Hepatocyte (in vitro differentiated cells): ENCODE measurements around the gene PLEKHA4. TPM values are rescaled to one million over a fixed set of nuclear protein-coding genes. Genes with fewer than 3 reads are reported as not detected.

Source experiments
- DNase-seq: peaks from one replicate; pipeline ENCODE4 v3.0.0-alpha.2; 2016; ENCODE audit warnings: low spot score
- H2AFZ ChIP-seq: fragments of 200-600 bp; sonication (generic); 2 replicates; pipeline ENCODE4 v1.6.0; 2016; ENCODE audit warnings: antibody characterized with exemption, mild to moderate bottlenecking
- H3K27ac ChIP-seq: fragments of 200-600 bp; sonication (generic); 2 replicates; pipeline ENCODE4 v1.5.1; 2016; ENCODE audit warnings: mild to moderate bottlenecking
- H3K27me3 ChIP-seq: fragments of 200-600 bp; sonication (generic); 2 replicates; pipeline ENCODE4 v1.6.1; 2016
- H3K36me3 ChIP-seq: fragments of 200-600 bp; sonication (generic); replicated peaks from 2 replicates; pipeline ENCODE4 v1.5.1; 2016; ENCODE audit warnings: low read depth; ENCODE audit not compliant: insufficient read depth
- H3K4me1 ChIP-seq: fragments of 200-600 bp; sonication (generic); 2 replicates; pipeline ENCODE4 v1.5.1; 2016; ENCODE audit warnings: mild to moderate bottlenecking, moderate library complexity; ENCODE audit not compliant: insufficient read depth
- H3K4me2 ChIP-seq: fragments of 200-600 bp; sonication (generic); 2 replicates; pipeline ENCODE4 v1.6.0; 2016
- H3K4me3 ChIP-seq: fragments of 200-600 bp; sonication (generic); 2 replicates; pipeline ENCODE4 v1.5.1; 2016; ENCODE audit warnings: mild to moderate bottlenecking
- H3K79me2 ChIP-seq: fragments of 200-600 bp; sonication (generic); 2 replicates; pipeline ENCODE4 v1.6.0; 2017; ENCODE audit warnings: mild to moderate bottlenecking
- H3K9me2 ChIP-seq: fragments of 200-600 bp; sonication (generic); replicated peaks from 2 replicates; pipeline ENCODE4 v1.6.0; 2017; ENCODE audit warnings: mild to moderate bottlenecking; ENCODE audit not compliant: insufficient read depth
- H3K9me3 ChIP-seq: fragments of 200-600 bp; sonication (generic); 2 replicates; pipeline ENCODE4 v1.5.1; 2016; ENCODE audit warnings: low read depth, mild to moderate bottlenecking
- H4K20me1 ChIP-seq: fragments of 200-600 bp; sonication (generic); 2 replicates; pipeline ENCODE4 v1.6.0; 2016; ENCODE audit warnings: mild to moderate bottlenecking; ENCODE audit not compliant: insufficient read depth, poor library complexity, severe bottlenecking
- CTCF ChIP-seq: fragments of 200-600 bp; sonication (generic); IDR thresholded peaks from 2 replicates; pipeline ENCODE4 v1.5.1; 2016; ENCODE audit warnings: antibody characterized with exemption, mild to moderate bottlenecking; ENCODE audit not compliant: poor library complexity
- EZH2 ChIP-seq: fragments of 200-600 bp; sonication (generic); IDR thresholded peaks from 2 replicates; pipeline ENCODE4 v1.6.1; 2016; ENCODE audit warnings: antibody characterized with exemption, mild to moderate bottlenecking, borderline replicate concordance
- EZH2phosphoT487 ChIP-seq: fragments of 200-600 bp; sonication (generic); IDR thresholded peaks from one replicate; pipeline ENCODE4 v1.6.1; 2018; ENCODE audit warnings: antibody characterized with exemption, mild to moderate bottlenecking, low read depth, moderate library complexity; ENCODE audit not compliant: unreplicated experiment, severe bottlenecking
- WGBS: methylation state at CpG from one replicate; pipeline ENCODE4 v1.1.6; 2016; ENCODE audit warnings: low lambda C conversion rate; ENCODE audit errors: missing lambda C conversion rate; 5-methylcytosine and 5-hydroxymethylcytosine counted together
- polyA plus RNA-seq: library from polyadenylated mRNA; unstranded; fragments of >200 nt; fragmentation: Nextera tagmentation; extraction: Ambion mirVana; gene quantifications from 2 replicates; pipeline ENCODE4 v1.2.1, GENCODE V29; 2016
- total RNA-seq: library from RNA; depleted of rRNA; stranded (reverse); fragments of >200 nt; gene quantifications from 2 replicates; pipeline ENCODE4 v1.2.3, GENCODE V29; 2014

Gene PLEKHA4
- total and polyA plus RNA-seq, 2 experiments from 2014 or later: 7.3 to 15.1 TPM

- H3K27ac ChIP-seq: no peak overlapping the region
- no peak overlapping the region for H3K4me3 ChIP-seq
- TF ChIP-seq EZH2 (no peak), EZH2phosphoT487 (no peak), CTCF (no peak)
Observed at GRCh38 chr19:48814895-48815294, 53.5 kb downstream of the PLEKHA4 start.

GRCh38 chr19:48813123-48813913 lies 55.1 kb downstream of the PLEKHA4 start:
- H3K9me3 ChIP-seq: no peaks in the 10 kb centered on the region
- H2AFZ ChIP-seq: no peak overlapping the region
- no peaks in the 10 kb centered on the region for H4K20me1 ChIP-seq
- peaks cover 20% of the 10 kb centered on the region for H3K4me1 ChIP-seq
- WGBS: 95% methylated on average over 20 of the region's 21 CpGs
- H3K27me3 ChIP-seq: no peaks in the 10 kb centered on the region
- H3K27ac ChIP-seq: peak overlapping the region; percentile 87
- H3K4me3 ChIP-seq: no peak overlapping the region
- no peaks in the 10 kb centered on the region for H3K9me2 ChIP-seq
- H3K36me3 ChIP-seq: no peaks in the 10 kb centered on the region
- H3K4me2 ChIP-seq: peak overlapping the region; percentile 81
- TF ChIP-seq CTCF (peak; percentile 8), EZH2phosphoT487 (no peak)
- peak; percentile 22 for DNase-seq
- H3K79me2 ChIP-seq: peaks cover 4% of the 10 kb centered on the region

More at GRCh38 chr19:48814895-48815294, 53.5 kb downstream of the PLEKHA4 start:
- no peak overlapping the region for H2AFZ ChIP-seq
- no peaks in the 10 kb centered on the region for H3K36me3 ChIP-seq
- no peaks in the 10 kb centered on the region for H3K79me2 ChIP-seq
- H3K27me3 ChIP-seq: no peaks in the 10 kb centered on the region
- no peaks in the 10 kb centered on the region for H3K9me2 ChIP-seq
- H3K4me2 ChIP-seq: no peak overlapping the region
- WGBS: 87% methylated on average over 6 of the region's 6 CpGs
- DNase-seq: no peak
- H3K4me1 ChIP-seq: peaks cover 30% of the 10 kb centered on the region
- H3K9me3 ChIP-seq: no peaks in the 10 kb centered on the region
- no peaks in the 10 kb centered on the region for H4K20me1 ChIP-seq

- 6% methylated on average over 25 of the region's 39 CpGs for WGBS
- Histone ChIP-seq H3K79me2 (peaks cover 6% of the 10 kb centered on the region), H3K9me3 (no peaks in the 10 kb centered on the region), H2AFZ (peak overlapping the region; percentile 23), H3K27ac (peak overlapping the region; percentile 87), H3K36me3 (no peaks in the 10 kb centered on the region), H3K9me2 (no peaks in the 10 kb centered on the region), H3K4me1 (peaks cover 26% of the 10 kb centered on the region), H3K27me3 (no peaks in the 10 kb centered on the region), H4K20me1 (no peaks in the 10 kb centered on the region), H3K4me2 (peak overlapping the region; percentile 81), H3K4me3 (no peak overlapping the region)
- peak; percentile 93 for DNase-seq
- TF ChIP-seq EZH2phosphoT487 (no peak), EZH2 (no peak), CTCF (no peak)
Observed at GRCh38 chr19:48812094-48812929, 56.1 kb downstream of the PLEKHA4 start.
